ENCODE data around the gene MIOX.

GRCh38 chr22:50507991-50508884, 21.6 kb downstream of the MIOX start, which contains the start of gene NCAPH2:
- TF ChIP-seq CTCF (IDR thresholded peaks at IDR 0.05) (peak in 1 of 12 donors; percentile 23), POLR2A (IDR thresholded peaks at IDR 0.05) (peak in 1 of 2 donors; percentile 71)
